Esophagus muscularis mucosa (tissue), 4 donors: Measurements from ENCODE around the gene PF4V1. TPM values are rescaled to one million over a fixed set of nuclear protein-coding genes. Genes with fewer than 3 reads are reported as not detected.

Experiments used
- DNase-seq: peaks from one replicate; pipeline ENCODE4 v3.0.0-alpha.2; 2017; ENCODE audit errors: extremely low spot score
- H3K27ac ChIP-seq, 4 donors: fragments of 200-600 bp; sonication (generic); replicated peaks in 1 of 4; 1 replicate in 3 of 4; 2 replicates in 1 of 4; pipeline ENCODE4 v1.5.1; 2016 to 2019; ENCODE audit warnings: mild to moderate bottlenecking in 1 of 4
- H3K27me3 ChIP-seq, 4 donors: fragments of 200-600 bp; sonication (generic); one replicate each; pipeline versions ENCODE4 v1.5.1 to v1.6.0; 2016 to 2019
- H3K36me3 ChIP-seq, 4 donors: fragments of 200-600 bp; sonication (generic); one replicate each; pipeline ENCODE4 v1.5.1; 2016 to 2019
- H3K4me1 ChIP-seq, 4 donors: fragments of 200-600 bp; sonication (generic); one replicate each; pipeline ENCODE4 v1.5.1; 2016 to 2019
- H3K4me3 ChIP-seq, 4 donors: fragments of 200-600 bp; sonication (generic); 1 replicate in 2 of 4; 2 replicates in 2 of 4; pipeline ENCODE4 v1.5.1; 2016 to 2019; ENCODE audit warnings: mild to moderate bottlenecking in 4 of 4, moderate library complexity in 1 of 4
- H3K9me3 ChIP-seq, 4 donors: fragments of 200-600 bp; sonication (generic); 1 replicate in 3 of 4; 2 replicates in 1 of 4; pipeline ENCODE4 v1.5.1; 2016 to 2019
- CTCF ChIP-seq, 3 experiments: fragments of 200-600 bp in 2 of 3; fragments of 450-650 bp in 1 of 3; sonication (generic) in 2 of 3; IDR thresholded peaks; one replicate each; pipeline ENCODE4 v1.5.1; 2017 to 2019; ENCODE audit warnings: antibody characterized with exemption in 3 of 3, mild to moderate bottlenecking in 2 of 3, moderate library complexity in 1 of 3
- EP300 ChIP-seq: sonication (generic); formaldehyde crosslinking; IDR thresholded peaks from one replicate; pipeline ENCODE4 v1.6.1; 2017; ENCODE audit warnings: antibody characterized with exemption
- POLR2A ChIP-seq: fragments of 450-650 bp; IDR thresholded peaks from one replicate; pipeline ENCODE4 v1.6.1; 2017; ENCODE audit warnings: antibody characterized with exemption, moderate library complexity, mild to moderate bottlenecking, low read depth
- POLR2AphosphoS5 ChIP-seq, 2 donors: sonication (generic); formaldehyde crosslinking; IDR thresholded peaks; one replicate each; pipeline ENCODE4 v1.6.1; 2017; ENCODE audit warnings: antibody characterized with exemption in 2 of 2
- WGBS: methylation state at CpG from one replicate; pipeline ENCODE4 v1.1.5; 2018; 5-methylcytosine and 5-hydroxymethylcytosine counted together
- intact Hi-C: fragments of 100-400 bp; cut with DNase I; formaldehyde crosslinking; loops from one replicate; pipeline ENCODE4 v1.15.1; 2023
- total RNA-seq, 4 donors: library from RNA; depleted of rRNA; stranded (reverse); fragments of >200 nt; gene quantifications; one replicate each; pipeline versions ENCODE4 v1.1.0 to v1.2.1, GENCODE V29; 2016

The PF4V1 gene
- total RNA-seq, 4 donors from 2014 or later, result not detected

- H3K4me1 ChIP-seq, result no peaks in the 10 kb centered on the region
- peaks cover 0 to 18% (median 0%) of the 10 kb centered on the region in 4 donors for H3K27me3 ChIP-seq
- intact Hi-C loops, result no loop called here
- no peaks in the 10 kb centered on the region for H3K36me3 ChIP-seq
- H3K27ac ChIP-seq, result no peak overlapping the region
- TF ChIP-seq CTCF (IDR thresholded peaks at IDR 0.05) (no peak), POLR2AphosphoS5 (IDR thresholded peaks at IDR 0.05) (no peak), EP300 (no peak), POLR2A (no peak)
- DNase-seq, result no peak
- H3K4me3 ChIP-seq, result no peak overlapping the region
- no peaks in the 10 kb centered on the region for H3K9me3 ChIP-seq
Measured at GRCh38 chr4:73842696-73843095, 10.4 kb upstream of the PF4V1 start.

DNA sequence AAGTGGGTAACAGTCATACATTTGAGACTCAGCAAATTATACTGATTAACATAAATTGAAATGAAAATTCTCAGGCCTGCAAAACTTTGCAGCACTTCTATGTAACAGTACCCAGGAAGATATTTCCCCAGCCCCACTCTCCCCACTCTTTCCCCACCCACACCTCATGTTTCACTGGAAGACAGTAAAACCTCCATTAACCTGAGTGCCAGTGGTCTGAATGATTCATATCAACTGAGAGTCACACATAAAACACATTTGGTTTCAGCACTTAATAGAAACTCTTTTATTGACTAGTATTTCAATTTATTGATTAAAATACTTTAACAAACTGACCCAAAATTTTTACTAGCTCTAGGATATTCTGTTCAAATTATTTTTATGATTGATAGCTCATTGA is 9.7 kb upstream of the PF4V1 start:
- intact Hi-C loops, result no loop called here
- no peak for DNase-seq
- H3K27ac ChIP-seq, result no peak overlapping the region
- no peaks in the 10 kb centered on the region for H3K4me1 ChIP-seq
- no peaks in the 10 kb centered on the region for H3K36me3 ChIP-seq
- H3K9me3 ChIP-seq, result no peaks in the 10 kb centered on the region
- H3K27me3 ChIP-seq, result peaks cover 0 to 11% (median 0%) of the 10 kb centered on the region in 4 donors
- H3K4me3 ChIP-seq, result no peak overlapping the region
- TF ChIP-seq POLR2AphosphoS5 (IDR thresholded peaks at IDR 0.05) (no peak), CTCF (IDR thresholded peaks at IDR 0.05) (no peak), POLR2A (no peak), EP300 (no peak)

DNA sequence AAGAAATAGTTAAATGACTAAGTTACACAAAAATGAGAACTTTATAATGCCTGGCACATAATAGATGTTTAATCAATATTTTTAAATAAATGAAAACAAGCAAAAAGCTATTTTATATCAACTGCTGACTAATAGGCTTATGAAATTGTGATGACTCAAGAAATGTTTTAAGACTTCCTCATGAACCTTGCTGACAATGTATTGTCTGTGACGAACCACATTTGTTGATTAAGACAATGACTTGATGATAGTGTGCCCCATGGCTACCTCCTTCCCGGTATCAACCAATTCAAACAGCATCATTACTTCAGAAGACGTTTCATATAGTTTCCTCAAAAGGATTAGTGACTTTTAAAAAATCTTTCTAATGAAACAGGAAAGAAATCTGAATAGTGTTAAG is 8.8 kb upstream of the PF4V1 start:
- Histone ChIP-seq H3K27me3 (peaks cover 0 to 3% (median 0%) of the 10 kb centered on the region in 4 donors), H3K4me3 (no peak overlapping the region), H3K4me1 (no peaks in the 10 kb centered on the region), H3K27ac (no peak overlapping the region), H3K9me3 (no peaks in the 10 kb centered on the region), H3K36me3 (no peaks in the 10 kb centered on the region)
- no peak for TF ChIP-seq CTCF (IDR thresholded peaks at IDR 0.05)
- TF ChIP-seq POLR2AphosphoS5 (IDR thresholded peaks at IDR 0.05), result no peak
- TF ChIP-seq EP300, result no peak
- no peak for TF ChIP-seq POLR2A
- DNase-seq, result no peak
- intact Hi-C loops, result no loop called here
- 68% methylated on average over 3 of the region's 3 CpGs for WGBS

GRCh38 chr4:73844806-73845205 is 8.3 kb upstream of the PF4V1 start:
- no peak overlapping the region for H3K4me3 ChIP-seq
- no peak for DNase-seq
- H3K27me3 ChIP-seq, result no peaks in the 10 kb centered on the region
- H3K4me1 ChIP-seq, result no peaks in the 10 kb centered on the region
- intact Hi-C loops, result no loop called here
- WGBS, result 68% methylated on average over 2 of the region's 2 CpGs
- no peaks in the 10 kb centered on the region for H3K36me3 ChIP-seq
- no peak overlapping the region for H3K27ac ChIP-seq
- no peak for TF ChIP-seq POLR2AphosphoS5 (IDR thresholded peaks at IDR 0.05)
- no peak for TF ChIP-seq CTCF (IDR thresholded peaks at IDR 0.05)
- no peak for TF ChIP-seq POLR2A
- TF ChIP-seq EP300, result no peak
- no peaks in the 10 kb centered on the region for H3K9me3 ChIP-seq

- TF ChIP-seq POLR2A (no peak), CTCF (IDR thresholded peaks at IDR 0.05) (no peak), POLR2AphosphoS5 (IDR thresholded peaks at IDR 0.05) (no peak), EP300 (no peak)
- no peak overlapping the region for H3K4me3 ChIP-seq
- intact Hi-C loops, result no loop called here
- no peaks in the 10 kb centered on the region for H3K4me1 ChIP-seq
- no peaks in the 10 kb centered on the region for H3K9me3 ChIP-seq
- H3K27ac ChIP-seq, result no peak overlapping the region
- DNase-seq, result no peak
- H3K36me3 ChIP-seq, result no peaks in the 10 kb centered on the region
- H3K27me3 ChIP-seq, result peaks cover 0 to 5% (median 0%) of the 10 kb centered on the region in 4 donors
- 90% methylated on average over 3 of the region's 3 CpGs for WGBS
Measured at GRCh38 chr4:73847526-73848182, 5.4 kb upstream of the PF4V1 start.
